ENCODE data around the gene TMCC1. TPM values are rescaled to one million over a fixed set of nuclear protein-coding genes. Genes with fewer than 3 reads are reported as not detected.

The TMCC1 gene
- total RNA-seq, 1 donor from 2014 or later, result 37.8 TPM

DNA sequence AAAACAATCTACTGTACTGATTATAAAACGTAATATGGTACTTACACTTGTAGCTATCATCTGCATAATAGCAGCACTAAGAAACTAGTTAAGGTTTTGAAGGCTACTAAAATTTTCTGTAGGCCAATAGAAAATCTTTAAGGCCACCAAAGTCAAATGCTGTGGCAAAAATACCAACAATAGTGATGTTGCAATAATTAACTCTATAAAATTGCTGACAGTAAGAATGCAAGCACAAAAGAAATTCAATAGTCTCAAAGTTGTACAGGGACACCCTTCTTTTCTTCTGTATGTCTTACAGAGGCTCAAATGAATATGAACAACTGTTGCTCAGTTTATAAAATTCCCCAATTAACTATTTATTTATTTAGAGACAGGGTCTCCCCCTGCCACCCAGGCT, 62.0 kb downstream of the TMCC1 start:
- H3K36me3 Mint-ChIP-seq (ENCODE audit: unreplicated experiment), result peaks cover 3% of the 10 kb centered on the region
- H3K27me3 Mint-ChIP-seq (ENCODE audit: unreplicated experiment), result no peaks in the 10 kb centered on the region
- H3K4me1 Mint-ChIP-seq (ENCODE audit: unreplicated experiment), result peaks cover 18% of the 10 kb centered on the region
- H3K9me3 Mint-ChIP-seq (ENCODE audit: unreplicated experiment), result peaks cover 6% of the 10 kb centered on the region
- no peak overlapping the region for H3K27ac Mint-ChIP-seq (ENCODE audit: unreplicated experiment)
- DNase-seq (ENCODE audit: extremely low spot score, unreplicated experiment), result no peak
- TF ChIP-seq, protein P1, sequence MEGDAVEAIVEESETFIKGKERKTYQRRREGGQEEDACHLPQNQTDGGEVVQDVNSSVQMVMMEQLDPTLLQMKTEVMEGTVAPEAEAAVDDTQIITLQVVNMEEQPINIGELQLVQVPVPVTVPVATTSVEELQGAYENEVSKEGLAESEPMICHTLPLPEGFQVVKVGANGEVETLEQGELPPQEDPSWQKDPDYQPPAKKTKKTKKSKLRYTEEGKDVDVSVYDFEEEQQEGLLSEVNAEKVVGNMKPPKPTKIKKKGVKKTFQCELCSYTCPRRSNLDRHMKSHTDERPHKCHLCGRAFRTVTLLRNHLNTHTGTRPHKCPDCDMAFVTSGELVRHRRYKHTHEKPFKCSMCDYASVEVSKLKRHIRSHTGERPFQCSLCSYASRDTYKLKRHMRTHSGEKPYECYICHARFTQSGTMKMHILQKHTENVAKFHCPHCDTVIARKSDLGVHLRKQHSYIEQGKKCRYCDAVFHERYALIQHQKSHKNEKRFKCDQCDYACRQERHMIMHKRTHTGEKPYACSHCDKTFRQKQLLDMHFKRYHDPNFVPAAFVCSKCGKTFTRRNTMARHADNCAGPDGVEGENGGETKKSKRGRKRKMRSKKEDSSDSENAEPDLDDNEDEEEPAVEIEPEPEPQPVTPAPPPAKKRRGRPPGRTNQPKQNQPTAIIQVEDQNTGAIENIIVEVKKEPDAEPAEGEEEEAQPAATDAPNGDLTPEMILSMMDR (IDR thresholded peaks at IDR 0.05), result no peak
- no peak overlapping the region for H3K4me3 Mint-ChIP-seq (ENCODE audit: unreplicated experiment)

DNA sequence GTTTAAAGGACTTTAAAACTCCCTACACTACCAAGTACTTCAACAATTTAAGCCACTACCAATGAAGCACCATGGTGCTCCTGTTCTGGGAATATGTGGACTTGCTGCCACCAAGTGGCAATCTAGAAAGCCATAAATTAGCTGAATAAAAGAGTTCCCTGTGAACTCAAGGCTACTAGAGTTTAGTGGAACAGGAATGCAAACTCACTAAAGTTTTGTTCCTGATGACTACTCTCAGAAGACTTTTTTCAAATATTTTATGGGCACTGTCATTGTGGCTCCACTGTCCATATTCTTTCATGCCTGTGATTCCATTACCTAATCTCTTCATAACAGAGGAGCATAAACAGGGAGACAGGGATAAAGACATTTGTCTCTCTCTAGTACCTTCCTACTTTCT, 63.9 kb downstream of the TMCC1 start:
- DNase-seq (ENCODE audit: extremely low spot score, unreplicated experiment), result no peak
- Mint-ChIP-seq H3K4me3 (ENCODE audit: unreplicated experiment) (no peak overlapping the region), H3K36me3 (ENCODE audit: unreplicated experiment) (peaks cover 3% of the 10 kb centered on the region), H3K4me1 (ENCODE audit: unreplicated experiment) (peaks cover 12% of the 10 kb centered on the region), H3K27me3 (ENCODE audit: unreplicated experiment) (no peaks in the 10 kb centered on the region), H3K9me3 (ENCODE audit: unreplicated experiment) (no peaks in the 10 kb centered on the region), H3K27ac (ENCODE audit: unreplicated experiment) (no peak overlapping the region)
- TF ChIP-seq, protein P1 (IDR thresholded peaks at IDR 0.05), result peak; percentile 81

DNA sequence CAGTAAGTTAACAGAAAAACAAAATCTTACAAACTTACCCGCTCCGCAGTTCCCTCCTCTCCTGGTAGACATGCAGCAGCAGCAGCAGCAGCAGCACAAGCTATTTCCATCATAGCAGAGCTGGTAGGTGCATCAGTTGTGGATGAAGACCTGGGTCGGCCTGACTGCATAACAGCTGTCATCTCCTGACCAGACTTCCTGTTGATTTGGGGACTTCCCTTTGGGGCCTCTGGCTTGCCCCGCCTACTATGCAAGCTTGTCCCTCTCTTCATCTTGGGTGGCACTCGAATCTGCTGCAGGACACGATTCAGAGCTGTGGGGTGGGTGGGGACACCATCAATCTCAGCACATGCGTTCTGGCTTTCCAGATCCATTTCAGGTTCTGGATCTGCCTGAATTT, 65.7 kb downstream of the TMCC1 start:
- Mint-ChIP-seq H3K36me3 (ENCODE audit: unreplicated experiment) (peaks cover 3% of the 10 kb centered on the region), H3K4me3 (ENCODE audit: unreplicated experiment) (no peak overlapping the region), H3K27ac (ENCODE audit: unreplicated experiment) (no peak overlapping the region), H3K9me3 (ENCODE audit: unreplicated experiment) (no peaks in the 10 kb centered on the region), H3K27me3 (ENCODE audit: unreplicated experiment) (no peaks in the 10 kb centered on the region), H3K4me1 (ENCODE audit: unreplicated experiment) (peaks cover 12% of the 10 kb centered on the region)
- TF ChIP-seq, protein P1 (IDR thresholded peaks at IDR 0.05), result no peak
- DNase-seq (ENCODE audit: extremely low spot score, unreplicated experiment), result no peak

DNA sequence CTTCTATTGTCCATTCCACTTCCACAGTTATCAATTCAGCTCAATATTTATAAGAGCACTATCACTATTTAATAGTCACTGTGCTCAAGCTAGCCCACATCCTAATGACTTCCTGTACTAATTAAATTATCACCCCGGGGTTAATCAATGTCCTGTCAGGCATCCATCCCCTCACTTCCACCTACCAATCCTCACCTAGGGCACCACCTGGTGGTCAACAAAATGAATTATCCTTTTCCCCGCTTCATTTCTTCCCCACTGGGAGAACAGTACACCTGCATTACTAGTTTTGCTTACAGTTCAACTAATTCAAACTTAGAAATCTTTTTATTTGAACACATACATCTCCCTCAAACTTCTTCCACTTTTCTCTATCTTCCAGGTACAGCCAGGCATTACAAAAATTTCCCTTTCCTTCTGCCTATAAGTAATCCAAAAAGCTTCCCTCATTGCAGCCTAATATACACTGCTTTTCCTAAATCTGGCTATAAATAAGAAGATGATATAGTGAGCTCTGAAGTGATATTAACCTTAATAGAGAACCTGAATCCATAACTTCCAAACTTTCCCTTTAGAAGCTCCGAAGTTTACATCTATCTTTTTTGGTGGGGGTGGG, 68.5 kb downstream of the TMCC1 start:
- H3K4me3 Mint-ChIP-seq (ENCODE audit: unreplicated experiment), result no peak overlapping the region
- H3K4me1 Mint-ChIP-seq (ENCODE audit: unreplicated experiment), result peaks cover 9% of the 10 kb centered on the region
- H3K36me3 Mint-ChIP-seq (ENCODE audit: unreplicated experiment), result peaks cover 5% of the 10 kb centered on the region
- TF ChIP-seq, protein P1 (IDR thresholded peaks at IDR 0.05), result peak; percentile 82
- H3K27me3 Mint-ChIP-seq (ENCODE audit: unreplicated experiment), result no peaks in the 10 kb centered on the region
- no peak for DNase-seq (ENCODE audit: extremely low spot score, unreplicated experiment)
- H3K27ac Mint-ChIP-seq (ENCODE audit: unreplicated experiment), result no peak overlapping the region
- H3K9me3 Mint-ChIP-seq (ENCODE audit: unreplicated experiment), result no peaks in the 10 kb centered on the region

DNA sequence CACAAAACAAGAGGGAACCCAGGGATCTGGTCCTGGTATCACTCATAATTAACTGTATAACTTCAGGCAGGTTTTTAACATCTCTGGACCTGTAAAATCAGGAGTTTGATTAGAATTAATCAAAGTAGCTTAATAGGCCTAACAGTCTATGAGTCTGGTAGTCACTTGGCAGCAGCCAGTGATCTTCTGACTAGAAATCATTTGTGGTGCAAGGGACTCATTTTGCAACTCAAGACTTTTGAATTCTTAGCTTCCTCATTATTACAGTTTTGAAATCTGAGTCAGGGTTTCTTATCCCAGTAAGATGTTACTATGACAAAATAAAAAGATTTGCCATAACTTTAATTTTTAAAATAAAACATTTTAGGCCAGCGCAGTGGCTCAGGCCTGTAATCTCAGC, 70.8 kb downstream of the TMCC1 start:
- TF ChIP-seq, protein P1 (IDR thresholded peaks at IDR 0.05), result no peak
- Mint-ChIP-seq H3K27me3 (ENCODE audit: unreplicated experiment) (no peaks in the 10 kb centered on the region), H3K4me3 (ENCODE audit: unreplicated experiment) (no peak overlapping the region), H3K36me3 (ENCODE audit: unreplicated experiment) (peaks cover 7% of the 10 kb centered on the region), H3K27ac (ENCODE audit: unreplicated experiment) (no peak overlapping the region), H3K4me1 (ENCODE audit: unreplicated experiment) (peaks cover 2% of the 10 kb centered on the region), H3K9me3 (ENCODE audit: unreplicated experiment) (no peaks in the 10 kb centered on the region)
- no peak for DNase-seq (ENCODE audit: extremely low spot score, unreplicated experiment)

Data from osteocyte (in vitro differentiated cells).